Occipital lobe (tissue), 2 donors: ENCODE results near the gene FRMD4B. TPM values are rescaled to one million over a fixed set of nuclear protein-coding genes. Genes with fewer than 3 reads are reported as not detected.
"Not testable (repeated sequence)": the region's sequence is repeated elsewhere in the genome, so short reads cannot be mapped to it uniquely, and the experiment has no call there.

Experiments used
- DNase-seq: peaks from one replicate; lab custom pipeline; 2025; lab: John Stamatoyannopoulos, UW
- total RNA-seq: library from RNA; depleted of rRNA; stranded (reverse); fragments of >200 nt; gene quantifications from one replicate; pipeline ENCODE4 v1.2.3, GENCODE V29; 2014

FRMD4B gene
- total RNA-seq, 1 donor from 2014 or later: 54.6 TPM

DNA sequence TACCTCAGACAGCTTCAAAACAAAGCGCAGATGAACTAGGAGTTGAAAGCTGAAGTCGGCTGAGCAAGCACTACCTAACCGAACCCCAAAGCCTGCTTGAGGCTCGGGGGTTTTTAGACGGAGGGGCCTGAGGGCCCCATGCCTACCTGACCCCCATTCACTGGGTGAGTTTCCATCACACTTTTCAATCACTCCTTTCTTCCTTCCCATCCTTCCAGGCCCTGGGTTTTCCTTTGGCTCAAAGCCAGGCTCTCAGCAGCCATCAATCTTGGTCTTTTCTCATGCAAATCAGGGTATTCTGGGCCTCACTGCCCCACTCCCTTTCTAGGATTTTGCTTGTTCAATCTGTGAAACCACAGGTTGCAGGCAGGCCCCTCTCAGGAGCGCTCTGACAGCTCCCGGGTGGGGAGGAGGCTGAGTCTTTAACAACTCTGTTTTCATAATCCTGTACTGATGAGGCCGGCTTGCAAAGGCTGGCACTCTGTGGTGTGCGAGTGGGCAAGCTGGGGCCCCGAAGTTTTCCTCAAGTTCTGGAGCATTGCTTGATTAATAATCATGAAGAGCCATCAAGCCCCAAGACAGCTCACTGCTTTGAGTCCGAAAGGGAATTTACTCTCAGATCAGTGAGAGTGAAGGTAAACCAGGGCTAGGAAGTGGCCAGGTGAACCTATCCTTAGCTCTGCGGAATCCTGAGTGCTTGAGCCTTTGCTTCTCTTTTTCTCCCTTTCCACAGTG is 97.6 kb downstream of the FRMD4B start:
- no peak for DNase-seq

DNA sequence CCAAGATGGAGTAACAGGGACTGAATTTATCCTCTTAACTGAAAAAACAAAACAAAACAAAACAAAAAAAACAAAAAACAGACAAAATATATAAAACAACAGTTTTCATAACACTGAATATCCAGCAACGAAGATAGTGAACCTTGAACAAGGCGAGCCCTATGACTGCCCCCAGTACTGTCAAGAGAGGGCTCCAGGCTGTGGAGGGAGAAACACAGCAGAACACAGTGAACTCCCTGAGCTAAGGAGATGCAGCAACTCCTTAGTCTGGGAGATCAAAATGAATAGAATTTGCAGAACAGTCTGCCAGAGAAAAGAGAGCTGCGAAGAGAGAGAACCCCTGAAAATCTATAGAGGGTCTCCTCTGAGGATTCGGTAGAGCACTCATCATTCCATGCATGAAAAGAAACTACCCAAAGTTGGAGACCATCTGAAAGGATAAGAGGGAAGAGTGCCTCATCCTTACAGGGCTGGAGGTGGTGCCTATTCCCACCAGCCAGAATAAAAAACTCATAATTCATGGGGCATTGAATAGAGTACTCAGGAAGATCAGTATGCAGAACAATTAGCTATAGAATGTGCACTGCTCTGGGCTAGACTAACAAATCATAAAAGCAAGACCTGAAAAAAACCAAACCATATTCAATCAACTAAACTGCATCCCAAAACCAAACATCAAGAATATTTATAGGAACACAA is 101.8 kb downstream of the FRMD4B start:
- DNase-seq: no peak

DNA sequence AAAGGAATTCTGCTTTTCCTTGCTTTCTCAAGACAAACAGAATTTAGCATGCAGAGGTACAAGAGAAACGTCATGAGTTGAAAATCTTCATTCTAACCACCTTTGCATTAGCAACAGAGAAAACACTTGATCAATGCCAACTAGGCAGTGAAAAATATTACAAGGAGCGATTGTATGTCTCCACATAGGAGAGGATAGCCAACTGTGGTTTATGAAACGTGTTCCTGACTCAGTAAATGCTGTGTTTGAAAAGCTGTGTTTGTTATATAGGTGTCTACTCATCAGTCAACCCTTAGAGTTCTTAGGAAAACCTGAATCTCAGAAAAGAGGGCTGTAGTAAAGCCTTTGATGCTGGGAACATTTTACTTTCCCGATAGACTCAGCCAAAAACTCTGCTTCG is 102.4 kb downstream of the FRMD4B start:
- DNase-seq: no peak

DNA sequence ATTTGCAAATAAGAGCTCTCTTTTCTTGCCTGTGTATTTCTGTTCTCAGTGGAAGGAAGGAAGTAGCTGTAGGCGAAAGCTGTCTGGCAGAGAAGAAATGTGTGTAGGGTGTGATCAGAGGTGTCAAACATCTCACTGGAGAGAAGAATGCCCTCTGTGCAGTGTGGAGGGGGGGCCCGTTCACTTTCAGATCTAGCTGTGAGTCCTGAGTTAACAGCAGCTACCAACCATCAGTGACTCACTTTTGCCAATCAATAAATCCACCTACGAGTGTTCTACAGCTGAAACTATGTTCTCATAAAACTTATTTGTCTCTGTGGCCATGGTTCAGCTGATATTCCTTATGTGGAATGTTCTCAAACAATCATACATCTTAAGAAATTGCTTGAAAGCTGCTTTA is 103.7 kb downstream of the FRMD4B start:
- DNase-seq: no peak

DNA sequence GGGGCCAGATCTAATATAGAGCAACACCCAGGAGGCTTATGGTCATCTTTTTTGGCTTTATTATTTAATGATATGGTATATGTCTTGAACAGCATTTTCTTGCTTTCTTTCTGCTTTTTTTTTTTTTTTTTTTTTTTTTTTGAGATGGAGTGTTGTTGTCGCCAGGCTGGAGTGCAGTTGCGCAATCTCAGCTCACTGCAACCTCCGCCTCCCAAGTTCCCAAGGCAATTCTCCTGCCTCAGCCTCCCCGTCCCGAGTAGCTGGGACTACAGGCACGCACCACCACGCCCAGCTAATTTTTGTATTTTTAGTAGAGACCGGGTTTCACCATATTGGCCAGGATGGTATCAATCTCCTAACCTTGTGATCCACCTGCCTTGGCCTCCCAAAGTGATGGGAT is 108.5 kb downstream of the FRMD4B start:
- DNase-seq: not testable (repeated sequence)

DNA sequence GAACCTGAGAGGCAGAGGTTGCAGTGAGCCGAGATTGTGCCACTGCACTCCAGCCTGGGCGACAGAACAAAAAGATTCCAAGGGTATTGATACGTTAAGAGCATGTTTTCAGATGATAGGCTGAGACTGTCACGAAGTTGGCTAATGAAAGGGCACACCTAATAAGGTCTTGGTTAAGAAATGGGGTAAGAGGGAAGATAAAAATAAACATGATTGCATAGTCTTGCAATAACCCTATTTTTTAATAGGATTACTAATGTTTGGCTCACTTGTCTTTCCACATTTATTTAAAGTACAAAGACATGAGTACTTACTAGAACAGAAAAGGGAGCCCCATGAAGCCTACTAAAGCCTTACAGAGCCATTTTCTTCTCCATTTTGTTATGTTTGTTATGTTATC is 109.0 kb downstream of the FRMD4B start:
- no peak for DNase-seq

DNA sequence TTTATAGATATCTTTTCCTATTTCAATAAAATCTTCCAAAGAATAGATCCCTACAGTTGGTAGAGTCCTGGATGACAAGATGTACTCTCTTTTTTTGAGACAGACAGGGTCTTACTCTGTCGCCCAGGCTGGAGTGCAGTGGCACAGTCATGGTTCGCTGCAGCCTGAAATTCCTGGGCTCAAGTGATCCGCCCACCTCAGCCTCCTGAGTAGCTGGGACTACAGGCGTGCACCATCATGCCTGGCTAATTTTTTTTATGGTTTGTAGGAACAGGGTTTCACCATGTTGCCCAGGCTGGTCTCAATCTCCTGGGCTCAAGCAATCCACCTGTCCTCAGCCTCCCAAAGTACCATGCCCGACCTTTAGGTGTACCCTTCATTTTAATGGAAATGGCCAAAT is 109.7 kb downstream of the FRMD4B start:
- not testable (repeated sequence) for DNase-seq

DNA sequence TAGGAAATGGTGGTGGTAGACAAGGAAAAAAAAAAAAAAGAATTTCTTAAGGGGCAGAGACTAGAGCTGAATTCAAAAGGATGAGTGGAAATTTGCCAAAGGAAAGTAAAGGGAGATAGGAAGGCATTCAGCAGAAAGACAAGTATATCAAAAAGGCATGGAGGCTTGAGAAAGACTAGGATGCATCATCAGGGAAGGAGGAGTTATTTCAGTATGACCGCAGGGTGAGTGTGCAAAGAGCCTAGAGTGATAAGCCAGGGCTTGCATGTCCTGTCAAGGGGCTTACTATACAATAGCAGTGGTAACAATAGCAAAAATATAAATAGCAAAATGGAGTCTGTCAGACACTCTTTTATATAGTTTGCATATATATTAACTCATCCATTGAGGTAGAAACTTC is 112.0 kb downstream of the FRMD4B start:
- no peak for DNase-seq

DNA sequence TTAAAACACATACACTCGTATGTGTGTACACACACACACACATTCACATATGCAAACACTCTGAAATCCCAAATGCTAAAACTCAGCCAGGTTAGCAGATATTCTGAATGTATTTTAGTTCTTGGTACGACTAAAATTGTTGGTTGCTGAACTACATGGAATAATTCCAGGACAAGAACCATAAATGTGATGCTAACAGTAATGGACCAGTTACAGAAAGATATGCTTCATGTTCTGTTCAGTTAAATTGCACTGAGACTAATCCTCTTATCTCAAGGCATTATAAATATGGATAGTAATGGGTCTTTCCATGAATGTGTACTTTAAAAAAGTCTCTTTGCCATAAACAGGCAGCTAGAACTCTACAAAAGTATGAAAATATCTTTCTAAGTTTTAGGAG is 113.3 kb downstream of the FRMD4B start:
- DNase-seq: no peak

DNA sequence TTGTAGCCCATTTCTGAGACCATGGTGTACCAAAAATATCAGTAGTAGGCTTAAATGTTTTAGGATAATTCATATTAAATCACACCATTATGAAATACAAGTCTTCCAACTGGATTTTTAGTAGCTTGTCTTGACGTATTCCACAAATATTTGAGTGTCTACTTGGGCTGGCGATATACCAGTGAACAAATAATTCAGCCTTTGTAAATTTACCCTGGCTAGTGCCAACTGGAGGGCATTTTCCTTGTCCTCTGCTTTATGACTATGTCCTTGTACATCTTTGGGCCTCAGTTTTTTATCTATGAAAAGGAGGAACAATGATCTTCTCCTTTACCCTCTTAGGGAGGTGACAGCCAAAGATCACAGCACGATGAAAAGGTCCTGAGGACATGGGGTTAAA is 114.8 kb downstream of the FRMD4B start:
- no peak for DNase-seq

DNA sequence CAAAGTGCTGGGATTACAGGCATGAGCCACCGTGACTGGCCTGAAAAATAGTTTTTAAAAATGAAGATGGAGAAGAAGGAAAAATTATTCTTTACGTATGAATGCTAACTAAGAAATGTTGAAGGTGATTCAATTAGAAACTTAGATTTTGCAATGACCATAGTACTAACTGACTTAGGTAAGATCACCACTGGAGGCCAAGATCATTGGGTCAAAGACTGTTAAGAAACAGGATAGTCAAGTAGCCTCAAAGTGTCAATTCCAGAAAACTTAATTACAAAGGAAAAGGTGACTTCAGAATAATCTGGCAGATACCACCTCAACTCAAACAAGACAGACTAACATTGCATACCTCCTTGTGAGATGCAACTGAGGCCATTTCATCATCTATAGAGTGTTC is 119.3 kb downstream of the FRMD4B start:
- DNase-seq: no peak

DNA sequence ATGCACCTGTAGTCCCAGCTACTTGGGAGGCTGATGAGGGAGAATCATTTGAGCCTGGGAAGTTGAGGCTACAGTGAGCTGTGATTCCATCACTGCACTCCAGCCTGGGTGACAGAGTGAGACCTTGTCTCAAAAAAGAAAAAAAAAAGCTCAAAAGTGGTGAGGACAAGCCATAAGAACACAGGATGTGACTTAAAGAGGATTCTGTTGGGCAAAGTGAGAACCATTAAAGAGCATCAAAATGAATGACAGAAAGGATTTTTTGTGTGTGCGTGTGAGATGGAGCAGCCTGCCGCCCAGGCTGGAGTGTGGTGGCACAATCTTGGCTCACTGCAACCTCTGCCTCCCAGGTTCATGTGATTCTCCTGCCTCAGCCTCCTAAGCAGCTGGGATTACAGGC is 119.8 kb downstream of the FRMD4B start:
- DNase-seq: not testable (repeated sequence)

DNA sequence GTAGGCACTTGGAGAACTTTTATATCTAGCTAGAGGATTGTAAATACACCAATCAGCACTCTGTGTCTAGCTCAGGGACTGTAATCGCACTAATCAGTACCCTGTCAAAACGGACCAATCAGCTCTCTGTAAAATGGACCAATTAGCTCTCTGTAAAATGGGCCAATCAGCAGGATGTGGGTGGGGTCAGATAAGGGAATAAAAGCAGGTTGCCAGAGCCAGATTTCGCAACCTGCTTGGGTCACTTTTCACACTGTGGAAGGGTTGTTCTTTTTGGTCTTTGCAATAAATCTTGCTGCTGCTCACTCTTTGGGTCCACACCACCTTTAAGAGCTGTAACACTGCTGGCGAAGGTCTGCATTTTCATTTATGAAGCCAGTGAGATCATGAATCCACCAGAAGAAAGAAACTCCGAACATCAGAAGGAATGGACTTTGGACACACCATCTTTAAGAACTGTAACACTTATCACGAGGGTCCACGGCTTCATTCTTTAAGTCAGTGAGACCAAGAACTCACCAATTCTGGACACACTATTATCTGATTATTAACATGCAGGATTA is 125.0 kb downstream of the FRMD4B start:
- not testable (repeated sequence) for DNase-seq

DNA sequence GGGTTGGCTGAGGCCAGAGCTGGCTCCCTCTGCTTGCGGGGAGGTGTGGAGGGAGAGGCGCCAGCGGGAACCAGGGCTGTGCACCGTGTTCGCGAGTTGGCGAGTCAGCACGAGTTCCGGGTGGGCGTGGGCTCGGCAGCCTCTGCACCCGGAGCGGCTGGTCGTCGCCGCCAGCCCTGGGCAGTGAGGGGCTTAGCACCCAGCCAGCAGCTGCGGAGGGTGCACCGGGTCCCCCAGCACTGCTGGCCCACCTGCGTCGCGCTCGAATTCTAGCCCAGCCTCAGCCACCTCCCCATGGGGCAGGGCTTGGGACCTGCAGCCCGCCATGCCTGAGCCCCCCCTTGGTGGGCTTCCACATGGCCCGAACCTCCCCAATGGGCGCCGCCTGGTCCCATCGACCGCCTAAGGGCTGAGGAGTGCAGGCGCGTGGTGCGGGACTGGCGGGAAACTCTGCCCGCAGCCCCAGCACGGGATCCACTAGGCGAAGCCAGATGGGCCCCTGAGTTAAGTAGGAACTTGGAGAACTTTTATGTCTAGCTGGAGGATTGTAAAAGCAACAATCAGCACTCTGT is 125.6 kb downstream of the FRMD4B start:
- DNase-seq: no peak

DNA sequence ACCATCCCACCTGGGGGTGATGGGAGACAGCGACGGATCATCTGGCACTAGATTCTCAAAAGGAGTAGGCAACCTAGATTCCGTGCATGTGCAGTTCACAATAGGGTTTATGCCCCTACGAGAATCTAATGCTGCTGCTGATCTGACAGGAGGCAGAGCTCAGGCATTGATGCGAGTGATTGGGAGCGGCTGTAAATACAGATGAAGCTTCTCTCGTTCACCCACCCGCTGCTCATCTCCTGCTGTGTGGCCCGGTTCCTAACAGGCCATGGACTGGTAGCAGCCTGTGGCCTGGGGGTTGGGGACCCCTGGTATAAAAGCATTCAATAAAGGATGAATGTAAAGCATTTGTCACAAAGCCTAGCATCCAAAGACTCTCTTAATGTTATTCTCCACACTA is 126.8 kb downstream of the FRMD4B start:
- no peak for DNase-seq

DNA sequence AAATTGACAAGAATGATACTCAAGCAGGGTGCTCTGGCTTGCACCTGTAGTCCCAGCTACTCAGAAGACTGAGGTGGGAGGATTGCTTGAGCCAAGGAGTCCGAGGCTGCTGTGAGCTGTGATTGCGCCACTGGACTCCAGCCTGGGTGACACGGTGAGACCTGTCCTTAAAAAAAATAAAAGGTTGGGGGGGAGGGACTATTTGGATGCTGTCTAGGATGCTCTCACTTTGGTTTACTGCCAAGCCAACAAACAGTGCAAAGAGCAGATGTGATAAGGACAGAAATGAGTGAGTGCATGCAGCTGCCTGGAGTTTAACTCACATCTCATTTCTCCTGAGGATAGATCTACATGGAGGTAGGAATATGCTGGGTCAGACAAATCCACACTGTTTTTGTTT is 130.0 kb downstream of the FRMD4B start:
- DNase-seq: no peak

DNA sequence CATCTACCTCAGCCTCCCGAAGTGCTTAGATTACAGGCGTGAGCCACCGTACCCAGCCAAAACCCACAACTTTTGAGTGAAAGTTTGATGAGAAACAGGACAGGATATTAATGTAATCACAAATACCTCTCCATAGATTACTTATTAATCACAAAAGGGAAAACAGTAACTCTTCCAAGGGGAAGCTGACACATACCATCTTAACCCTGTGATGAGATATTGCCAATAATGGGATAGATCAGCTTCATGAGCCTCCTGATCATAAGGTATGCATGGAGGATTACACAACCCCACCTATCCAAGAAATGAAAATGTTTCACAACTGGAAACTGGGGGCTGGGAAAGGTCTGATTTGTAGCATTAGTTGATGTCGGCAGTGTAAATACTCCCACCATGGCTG is 131.5 kb downstream of the FRMD4B start:
- DNase-seq: no peak

DNA sequence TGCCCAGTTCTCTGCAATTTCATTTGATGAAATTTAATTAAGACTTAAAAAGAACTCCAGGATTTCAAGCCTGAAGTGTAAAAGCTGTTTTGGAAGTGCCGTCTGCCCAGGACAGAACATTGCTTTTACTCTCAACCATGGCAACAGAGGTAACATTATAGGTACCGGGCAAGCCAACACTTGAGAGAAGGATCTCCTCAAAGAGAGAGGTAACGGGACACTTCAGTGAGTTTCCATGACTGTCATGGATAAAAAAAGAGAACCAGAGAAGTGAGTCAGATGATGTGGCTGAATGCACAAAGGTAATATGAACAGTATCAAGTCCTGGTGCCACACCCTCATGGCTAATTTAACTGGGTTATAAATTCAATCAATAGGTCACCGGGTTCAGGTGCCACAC is 133.3 kb downstream of the FRMD4B start:
- DNase-seq: no peak

DNA sequence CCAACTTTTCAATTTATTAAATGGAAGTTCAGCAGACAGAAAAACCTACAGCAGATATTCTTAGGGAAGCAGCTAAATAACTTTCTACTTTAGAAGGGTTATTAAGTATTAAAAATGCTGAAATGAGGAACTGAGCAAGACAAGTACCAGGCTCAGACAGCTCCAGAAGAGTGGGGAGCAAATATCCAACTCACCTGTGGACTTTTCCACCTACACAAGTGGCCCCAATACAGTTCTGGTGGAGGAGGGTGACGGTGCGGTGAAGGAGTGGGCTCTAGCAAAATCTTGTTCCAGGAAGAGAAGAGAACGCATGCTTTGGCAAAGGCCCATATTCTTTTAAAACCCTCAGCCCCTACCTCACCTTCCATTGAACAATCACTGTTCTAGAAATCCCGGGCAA is 133.7 kb downstream of the FRMD4B start:
- no peak for DNase-seq

DNA sequence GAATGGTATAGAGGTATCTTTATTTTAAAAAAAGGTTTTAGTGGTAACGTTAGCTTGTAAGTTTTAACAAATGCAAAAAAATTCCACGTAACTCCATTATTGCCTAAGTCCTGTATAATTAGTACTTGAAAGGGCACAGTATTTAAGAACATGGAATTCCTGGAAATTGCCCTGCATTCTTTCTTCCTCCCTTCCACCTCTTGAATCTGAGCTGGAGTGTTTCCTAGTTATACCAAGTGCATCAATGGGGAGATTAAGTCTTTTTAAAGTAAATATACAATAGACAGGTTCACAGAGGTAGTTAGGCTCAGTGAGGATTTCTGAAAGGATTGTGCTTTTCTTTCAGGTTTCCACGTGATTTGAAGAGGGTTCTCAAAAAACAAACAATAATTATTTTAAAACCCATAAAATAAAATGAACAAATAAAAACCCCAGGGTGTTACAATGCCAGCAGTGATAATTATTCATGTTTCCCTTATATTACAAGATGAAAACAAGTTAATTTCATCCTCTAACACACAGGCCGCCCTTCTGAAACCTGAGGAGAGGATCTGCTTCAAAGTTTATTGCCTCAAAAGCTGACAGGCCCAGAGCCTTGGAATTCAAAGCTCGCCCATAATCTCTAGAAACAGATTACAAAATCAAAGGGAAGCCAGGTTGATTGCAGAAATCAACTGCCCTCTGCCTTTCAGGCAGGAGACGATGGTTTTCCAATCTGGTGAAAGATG is 134.6 kb downstream of the FRMD4B start:
- no peak for DNase-seq

DNA sequence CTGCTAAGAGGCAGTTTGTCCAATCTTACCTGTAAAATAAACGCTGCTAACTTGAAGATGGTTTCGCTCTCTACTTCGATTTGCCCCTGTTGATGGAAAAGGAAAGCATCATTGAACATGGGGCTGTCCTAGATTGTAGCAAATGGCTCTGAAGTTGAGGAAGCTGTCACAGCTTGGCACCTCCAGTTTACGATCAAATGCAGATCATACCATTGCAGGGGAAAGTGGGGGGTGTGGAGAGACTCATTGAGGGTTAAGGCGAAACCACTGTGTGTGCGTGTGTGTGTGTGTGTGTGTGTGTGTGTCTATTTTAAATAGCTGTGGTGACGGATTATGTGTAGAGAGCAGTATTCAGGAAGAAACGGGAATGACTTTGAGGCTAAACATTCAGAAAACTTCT is 135.9 kb downstream of the FRMD4B start:
- DNase-seq: peak; percentile 10

DNA sequence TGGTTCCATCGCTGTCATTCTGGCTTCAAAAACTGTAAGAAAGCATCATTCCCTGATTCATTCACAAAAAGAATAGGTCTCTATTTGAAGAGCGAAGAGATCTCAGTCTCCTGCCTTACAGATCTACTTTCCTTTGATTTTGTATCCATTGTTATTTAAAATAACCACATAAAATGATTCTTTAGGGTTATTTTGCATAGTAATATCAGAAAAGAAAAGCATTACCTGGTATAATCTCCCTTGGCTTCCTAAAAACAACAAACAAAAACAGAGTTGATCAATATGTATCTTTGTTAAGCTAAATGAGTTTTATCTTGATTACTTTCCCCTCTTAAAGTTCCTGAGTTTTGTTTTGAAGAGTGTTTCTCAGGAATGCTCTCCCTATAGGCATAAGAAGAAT is 136.9 kb downstream of the FRMD4B start:
- DNase-seq: no peak
